B cell (primary cell): ENCODE results near the gene HTR3A. TPM values are rescaled to one million over a fixed set of nuclear protein-coding genes. Genes with fewer than 3 reads are reported as not detected.

Experiments used
- ATAC-seq: fragments of 200-7000 bp; cut with Tn5 transposase; one replicate; pipeline ENCODE4 v1.10.0; 2021; ENCODE audit warnings: low read depth, mild to moderate bottlenecking, moderate number of reproducible peaks, moderate library complexity
- CTCF ChIA-PET: fragments of 350-600 bp; sonication (Branson Sonifier 250); formaldehyde crosslinking; loops from one replicate; lab custom pipeline; 2021; ENCODE audit warnings: antibody characterized with exemption, inconsistent platforms; lab: Charles Lee
- POLR2A ChIA-PET: fragments of 350-600 bp; sonication (Branson Sonifier 250); formaldehyde crosslinking; loops from one replicate; lab custom pipeline; 2021; ENCODE audit warnings: antibody characterized with exemption; lab: Charles Lee
- DNase-seq: peaks from one replicate; pipeline ENCODE4 v3.0.0; 2013
- H2AFZ ChIP-seq: 2 replicates; pipeline ENCODE4 v1.6.1; 2012; ENCODE audit warnings: mild to moderate bottlenecking, low read depth, low read length; ENCODE audit not compliant: insufficient read depth, poor library complexity, severe bottlenecking
- H3K27ac ChIP-seq, 2 donors: 1 replicate in 1 of 2; 2 replicates in 1 of 2; pipeline ENCODE4 v1.5.1; 2012 to 2013; ENCODE audit warnings: low read length in 2 of 2, mild to moderate bottlenecking in 2 of 2, moderate library complexity in 1 of 2
- H3K27me3 ChIP-seq, 4 experiments: fragments of 200-600 bp in 1 of 4; sonication (generic) in 1 of 4; replicated peaks in 1 of 4; 1 replicate in 2 of 4; 2 replicates in 2 of 4; pipeline versions ENCODE4 v1.6.1 to v1.7.0; 2013 to 2016; ENCODE audit warnings: low read length in 3 of 4, mild to moderate bottlenecking in 2 of 4, mixed read lengths in 1 of 4, moderate library complexity in 1 of 4; ENCODE audit not compliant: insufficient read depth in 4 of 4, control insufficient read depth in 3 of 4; ENCODE audit errors: control extremely low read depth in 1 of 4
- H3K36me3 ChIP-seq, 2 experiments: replicated peaks in 1 of 2; 1 replicate in 1 of 2; 2 replicates in 1 of 2; pipeline versions ENCODE4 v1.6.1 to v1.7.1; 2013; ENCODE audit warnings: low read length in 1 of 2; ENCODE audit not compliant: insufficient read depth in 2 of 2, control insufficient read depth in 1 of 2; ENCODE audit errors: control extremely low read depth in 1 of 2, extremely low read depth in 1 of 2
- H3K4me1 ChIP-seq, 2 donors: fragments of 200-600 bp in 1 of 2; sonication (generic) in 1 of 2; 1 replicate in 1 of 2; 2 replicates in 1 of 2; pipeline versions ENCODE4 v1.5.1 to v1.6.1; 2013 to 2017; ENCODE audit warnings: low read length in 2 of 2; ENCODE audit not compliant: control insufficient read depth in 2 of 2, insufficient read depth in 2 of 2
- H3K4me2 ChIP-seq: replicated peaks from 2 replicates; pipeline ENCODE3; 2012; ENCODE audit warnings: mild to moderate bottlenecking, low read depth, low read length; ENCODE audit not compliant: poor library complexity, severe bottlenecking
- H3K4me3 ChIP-seq, 5 experiments: fragments of 200-600 bp in 1 of 5; sonication (generic) in 1 of 5; 1 replicate in 3 of 5; 2 replicates in 2 of 5; pipeline versions ENCODE4 v1.5.1 to v1.7.0; 2011 to 2016; ENCODE audit warnings: low read length in 4 of 5, mild to moderate bottlenecking in 4 of 5, low read depth in 2 of 5, control low read depth in 1 of 5, moderate library complexity in 1 of 5; ENCODE audit not compliant: insufficient read depth in 1 of 5; ENCODE audit errors: control extremely low read depth in 1 of 5, extremely low read depth in 1 of 5
- H3K79me2 ChIP-seq: fragments of 200-600 bp; sonication (generic); one replicate; pipeline ENCODE4 v1.6.0; 2016; ENCODE audit warnings: low read length; ENCODE audit not compliant: control insufficient read depth, insufficient read depth
- H3K9ac ChIP-seq: fragments of 200-600 bp; sonication (generic); 2 replicates; pipeline ENCODE4 v1.6.1; 2017; ENCODE audit warnings: mild to moderate bottlenecking, low read length, moderate library complexity
- H3K9me3 ChIP-seq, 3 donors: one replicate each; pipeline versions ENCODE4 v1.6.1 to v1.7.1; 2013; ENCODE audit warnings: low read length in 2 of 3; ENCODE audit not compliant: control insufficient read depth in 2 of 3, insufficient read depth in 1 of 3; ENCODE audit errors: control extremely low read depth in 1 of 3
- H4K20me1 ChIP-seq: 2 replicates; pipeline ENCODE4 v1.6.0; 2012; ENCODE audit warnings: mild to moderate bottlenecking, low read length; ENCODE audit not compliant: insufficient read depth, control insufficient read depth, poor library complexity, severe bottlenecking
- H3K27ac Mint-ChIP-seq: one replicate; pipeline ENCODE4 v1.8.0; 2021; ENCODE audit warnings: mixed read lengths
- H3K27me3 Mint-ChIP-seq: one replicate; pipeline ENCODE4 v1.8.0; 2021; ENCODE audit warnings: mixed read lengths
- H3K4me1 Mint-ChIP-seq: one replicate; pipeline ENCODE4 v1.8.0; 2021; ENCODE audit warnings: mixed read lengths
- H3K4me3 Mint-ChIP-seq: one replicate; pipeline ENCODE4 v1.8.0; 2021; ENCODE audit warnings: mixed read lengths
- H3K9me3 Mint-ChIP-seq: one replicate; pipeline ENCODE4 v1.8.0; 2022; ENCODE audit warnings: mixed read lengths; ENCODE audit not compliant: insufficient read depth
- CTCF ChIP-seq: fragments of 200-600 bp; IDR thresholded peaks from one replicate; pipeline ENCODE4 v1.8.0; 2022; ENCODE audit warnings: antibody characterized with exemption, mild to moderate bottlenecking
- EZH2 ChIP-seq: IDR thresholded peaks from 2 replicates; pipeline ENCODE4 v1.6.1; 2012; ENCODE audit warnings: borderline replicate concordance, low read depth, mild to moderate bottlenecking, moderate library complexity, low read length; ENCODE audit not compliant: insufficient read depth, poor library complexity, severe bottlenecking
- WGBS: methylation state at CpG from one replicate; pipeline ENCODE4 v1.1.5; 2013; ENCODE audit warnings: missing lambda C conversion rate; ENCODE audit not compliant: insufficient coverage; 5-methylcytosine and 5-hydroxymethylcytosine counted together
- intact Hi-C: fragments of 100-400 bp; cut with micrococcal nuclease; formaldehyde crosslinking; loops from one replicate; pipeline ENCODE4 v1.10.0; 2022
- polyA plus RNA-seq: library from polyadenylated mRNA; depleted of rRNA; stranded (reverse); fragments of >200 nt; gene quantifications from 2 replicates; pipeline ENCODE4 v1.2.3, GENCODE V29; 2012
- total RNA-seq, 2 donors: library from RNA; stranded (reverse); fragments of 120-200 nt in 1 of 2; gene quantifications; 1 replicate in 1 of 2; 2 replicates in 1 of 2; pipeline versions ENCODE4 v1.2.3 to v1.2.4, GENCODE V29; 2013 to 2022

HTR3A gene
- total and polyA plus RNA-seq, 2 donors (not counting 1 experiment from before 2014, with no cell fraction given): 8.1 to 16.1 TPM

GRCh38 chr11:113992459-113993110, 17.7 kb downstream of the HTR3A start:
- ChIA-PET POLR2A (interaction anchor here (1.7 to 4.1 kb wide), 3 partner anchors 14 to 268 kb away, joined by 4 to 17 read pairs (median 5); no protein-coding TSS in a partner anchor), CTCF (interaction anchor here (0.6 to 19.6 kb wide), 16 partner anchors 9 to 269 kb away, joined by 3 to 592 read pairs (median 12); partner anchors contain the start of gene HTR3A)
- TF ChIP-seq EZH2: no peak
- TF ChIP-seq CTCF: no peak
- H3K4me2 ChIP-seq: no peak overlapping the region
- H3K9me3 ChIP-seq: no peaks in the 10 kb centered on the region
- Mint-ChIP-seq H3K4me3 (no peak overlapping the region), H3K4me1 (peaks cover 9% of the 10 kb centered on the region), H3K9me3 (no peaks in the 10 kb centered on the region), H3K27ac (no peak overlapping the region), H3K27me3 (peaks cover 8% of the 10 kb centered on the region)
- H3K27ac ChIP-seq: no peak overlapping the region
- 50% methylated on average over 1 of the region's 7 CpGs for whole genome bisulfite sequencing
- DNase-seq: no peak
- no peak overlapping the region for H3K4me3 ChIP-seq
- no peak overlapping the region for H2AFZ ChIP-seq
- H3K79me2 ChIP-seq: no peaks in the 10 kb centered on the region
- intact Hi-C loops: loop anchor here (5.0 kb wide), 2 partner anchors 45 to 195 kb away; no protein-coding TSS in a partner anchor
- H3K9ac ChIP-seq: no peak overlapping the region
- peaks cover 0 to 3% of the 10 kb centered on the region in 2 experiments for H3K36me3 ChIP-seq
- ATAC-seq: no peak
- H4K20me1 ChIP-seq: no peaks in the 10 kb centered on the region
- peaks cover 7 to 20% of the 10 kb centered on the region in 2 donors for H3K4me1 ChIP-seq
- peaks cover 0 to 3% (median 0%) of the 10 kb centered on the region in 4 experiments for H3K27me3 ChIP-seq
